Peyer's patch (tissue), 4 donors: ENCODE results near the gene MYRFL. TPM values are rescaled to one million over a fixed set of nuclear protein-coding genes. Genes with fewer than 3 reads are reported as not detected.
A peak's percentile ranks its signal among the peaks of the same experiment; 100 is the strongest.

Source experiments
- DNase-seq, 3 donors: peaks; one replicate each; pipeline ENCODE4 v3.0.0-alpha.2; 2017 to 2019
- H3K27ac ChIP-seq, 4 donors: fragments of 200-600 bp; sonication (generic); one replicate each; pipeline ENCODE4 v1.5.1; 2016 to 2019
- H3K27me3 ChIP-seq, 2 donors: fragments of 200-600 bp; sonication (generic); one replicate each; pipeline ENCODE4 v1.5.1; 2019
- H3K36me3 ChIP-seq, 3 donors: fragments of 200-600 bp; sonication (generic); one replicate each; pipeline ENCODE4 v1.5.1; 2016 to 2019
- H3K4me1 ChIP-seq, 4 donors: fragments of 200-600 bp; sonication (generic); one replicate each; pipeline ENCODE4 v1.5.1; 2016 to 2019
- H3K4me3 ChIP-seq, 4 donors: fragments of 200-600 bp; sonication (generic); 1 replicate in 3 of 4; 2 replicates in 1 of 4; pipeline ENCODE4 v1.5.1; 2016 to 2019; ENCODE audit warnings: mild to moderate bottlenecking in 1 of 4
- H3K9me3 ChIP-seq, 4 donors: fragments of 200-600 bp; sonication (generic); one replicate each; pipeline ENCODE4 v1.5.1; 2016 to 2019; ENCODE audit warnings: mild to moderate bottlenecking in 1 of 4
- POLR2A ChIP-seq, 2 donors: fragments of 450-650 bp; IDR thresholded peaks; one replicate each; pipeline ENCODE4 v1.5.1; 2017; ENCODE audit warnings: antibody characterized with exemption in 2 of 2, mild to moderate bottlenecking in 2 of 2, moderate library complexity in 2 of 2
- total RNA-seq, 4 donors: library from RNA; depleted of rRNA; stranded (reverse); fragments of >200 nt; gene quantifications; one replicate each; pipeline ENCODE4 v1.1.0, GENCODE V29; 2016
- TF ChIP-seq, protein P1 (sequence below), 6 experiments: fragments of 450-650 bp in 4 of 6; fragments of 200-600 bp in 2 of 6; sonication (generic) in 1 of 6; IDR thresholded peaks; one replicate each; pipeline ENCODE4 v1.5.1; 2017 to 2019; ENCODE audit warnings: antibody characterized with exemption in 6 of 6, mild to moderate bottlenecking in 3 of 6, moderate library complexity in 1 of 6

The MYRFL gene
- total RNA-seq, 4 donors from 2014 or later: 12.4 to 60.1 (median 54.5) TPM

DNA sequence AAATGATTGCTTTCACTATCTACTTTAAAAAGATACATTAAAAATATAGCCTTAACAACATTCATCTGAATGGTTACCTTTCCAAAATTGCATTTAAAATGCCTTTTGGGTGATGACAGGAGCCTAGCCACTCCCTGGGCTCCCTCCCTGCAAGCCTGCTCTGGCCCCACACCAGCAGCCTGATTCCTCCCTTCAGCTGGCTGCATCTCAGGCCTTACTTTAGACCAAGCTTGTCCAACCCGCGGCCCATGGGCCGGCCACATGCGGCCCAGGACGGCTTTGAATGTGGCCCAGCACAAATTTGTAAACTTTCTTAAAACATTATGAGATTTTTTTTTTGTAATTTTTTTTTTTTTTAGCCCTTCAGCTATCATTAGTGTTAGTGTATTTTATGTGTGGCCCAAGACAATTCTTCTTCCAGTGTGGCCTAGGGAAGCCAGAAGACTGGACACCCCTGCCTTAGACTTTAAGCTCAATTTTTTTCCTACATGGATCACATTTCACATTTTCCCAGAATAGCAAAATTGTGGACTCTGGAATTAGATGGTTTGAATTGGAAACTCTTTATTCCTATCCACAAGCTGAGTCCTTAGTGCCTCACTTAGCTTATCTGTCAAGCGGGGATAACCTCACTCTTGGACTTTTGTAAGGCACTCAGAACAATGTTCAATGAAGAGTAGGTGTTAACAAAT, 124.4 kb downstream of the MYRFL start:
- TF ChIP-seq, protein P1, sequence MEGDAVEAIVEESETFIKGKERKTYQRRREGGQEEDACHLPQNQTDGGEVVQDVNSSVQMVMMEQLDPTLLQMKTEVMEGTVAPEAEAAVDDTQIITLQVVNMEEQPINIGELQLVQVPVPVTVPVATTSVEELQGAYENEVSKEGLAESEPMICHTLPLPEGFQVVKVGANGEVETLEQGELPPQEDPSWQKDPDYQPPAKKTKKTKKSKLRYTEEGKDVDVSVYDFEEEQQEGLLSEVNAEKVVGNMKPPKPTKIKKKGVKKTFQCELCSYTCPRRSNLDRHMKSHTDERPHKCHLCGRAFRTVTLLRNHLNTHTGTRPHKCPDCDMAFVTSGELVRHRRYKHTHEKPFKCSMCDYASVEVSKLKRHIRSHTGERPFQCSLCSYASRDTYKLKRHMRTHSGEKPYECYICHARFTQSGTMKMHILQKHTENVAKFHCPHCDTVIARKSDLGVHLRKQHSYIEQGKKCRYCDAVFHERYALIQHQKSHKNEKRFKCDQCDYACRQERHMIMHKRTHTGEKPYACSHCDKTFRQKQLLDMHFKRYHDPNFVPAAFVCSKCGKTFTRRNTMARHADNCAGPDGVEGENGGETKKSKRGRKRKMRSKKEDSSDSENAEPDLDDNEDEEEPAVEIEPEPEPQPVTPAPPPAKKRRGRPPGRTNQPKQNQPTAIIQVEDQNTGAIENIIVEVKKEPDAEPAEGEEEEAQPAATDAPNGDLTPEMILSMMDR (IDR thresholded peaks at IDR 0.05): no peak
- no peak for TF ChIP-seq POLR2A (IDR thresholded peaks at IDR 0.05)
- H3K4me1 ChIP-seq: no peaks in the 10 kb centered on the region

DNA sequence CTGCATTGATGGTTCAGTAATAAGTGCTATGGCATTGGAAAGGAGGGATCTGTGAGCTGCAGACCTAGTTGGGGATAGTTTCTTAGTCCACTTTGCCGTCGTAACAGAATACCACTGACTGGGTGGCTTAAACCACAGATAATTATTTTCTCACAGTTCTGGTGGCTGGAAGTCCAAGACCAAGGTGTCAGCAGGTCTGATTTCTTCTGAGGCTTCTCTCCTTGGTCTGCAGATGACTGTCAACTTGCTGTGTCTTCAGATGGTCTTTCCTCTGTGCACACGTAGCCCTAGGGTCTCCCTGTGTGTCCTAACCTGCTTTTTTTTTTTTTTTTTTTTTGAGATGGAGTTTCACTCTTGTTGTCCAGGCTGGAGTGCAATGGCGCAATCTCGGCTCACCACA, 126.1 kb downstream of the MYRFL start:
- TF ChIP-seq, protein P1 (IDR thresholded peaks at IDR 0.05): no peak
- no peak for TF ChIP-seq POLR2A (IDR thresholded peaks at IDR 0.05)
- Histone ChIP-seq H3K27me3 (no peaks in the 10 kb centered on the region), H3K27ac (no peak overlapping the region), H3K4me3 (no peak overlapping the region), H3K36me3 (no peaks in the 10 kb centered on the region), H3K4me1 (no peaks in the 10 kb centered on the region), H3K9me3 (no peaks in the 10 kb centered on the region)
- DNase-seq: no peak

More for the DNA sequence above, 124.4 kb downstream of the MYRFL start:
- Histone ChIP-seq H3K27me3 (no peaks in the 10 kb centered on the region), H3K9me3 (no peaks in the 10 kb centered on the region), H3K36me3 (no peaks in the 10 kb centered on the region), H3K4me3 (no peak overlapping the region), H3K27ac (no peak overlapping the region)
- no peak for DNase-seq

DNA sequence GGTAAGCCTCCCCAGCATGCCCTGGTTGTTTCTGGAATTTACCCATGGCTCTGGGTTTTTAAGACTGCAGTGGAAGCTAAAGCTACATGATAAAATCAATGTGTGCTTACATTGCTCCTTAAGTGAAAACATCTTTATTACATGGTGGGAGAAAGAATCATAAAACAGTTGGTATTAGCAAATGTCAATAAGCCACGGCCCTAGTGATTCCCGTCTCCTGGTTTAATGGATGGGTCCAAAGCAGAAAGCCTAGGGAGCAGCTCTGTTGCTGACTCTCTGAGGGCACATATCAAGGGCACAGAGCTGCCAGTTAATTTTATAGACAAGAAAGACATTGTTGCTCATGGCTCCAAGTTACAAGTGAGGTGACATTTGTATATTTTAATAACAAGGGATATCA, 127.9 kb downstream of the MYRFL start:
- Histone ChIP-seq H3K4me1 (no peaks in the 10 kb centered on the region), H3K36me3 (no peaks in the 10 kb centered on the region), H3K27me3 (no peaks in the 10 kb centered on the region), H3K27ac (no peak overlapping the region), H3K9me3 (no peaks in the 10 kb centered on the region), H3K4me3 (no peak overlapping the region)
- DNase-seq: no peak
- TF ChIP-seq POLR2A (IDR thresholded peaks at IDR 0.05): no peak
- TF ChIP-seq, protein P1 (IDR thresholded peaks at IDR 0.05): no peak

DNA sequence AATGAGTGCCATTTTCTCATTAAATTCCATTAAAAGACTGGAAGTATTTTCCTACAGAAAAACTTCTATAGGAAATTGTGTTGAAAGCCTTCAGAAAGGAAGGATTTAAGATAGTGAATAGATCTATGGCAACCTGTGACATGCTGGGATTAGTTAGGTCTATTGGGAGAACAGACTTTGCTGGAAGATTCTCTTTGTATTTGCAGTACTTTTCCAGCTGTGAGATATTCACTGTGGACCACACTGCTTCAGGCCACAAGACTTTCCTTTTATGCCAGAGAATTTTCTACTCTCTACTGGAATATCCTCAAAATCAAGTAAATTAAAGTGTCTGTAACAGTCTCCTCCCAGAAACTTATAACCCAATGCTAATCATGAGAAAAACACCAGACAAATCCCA, 136.2 kb downstream of the MYRFL start:
- no peaks in the 10 kb centered on the region for H3K4me1 ChIP-seq
- H3K4me3 ChIP-seq: no peak overlapping the region

DNA sequence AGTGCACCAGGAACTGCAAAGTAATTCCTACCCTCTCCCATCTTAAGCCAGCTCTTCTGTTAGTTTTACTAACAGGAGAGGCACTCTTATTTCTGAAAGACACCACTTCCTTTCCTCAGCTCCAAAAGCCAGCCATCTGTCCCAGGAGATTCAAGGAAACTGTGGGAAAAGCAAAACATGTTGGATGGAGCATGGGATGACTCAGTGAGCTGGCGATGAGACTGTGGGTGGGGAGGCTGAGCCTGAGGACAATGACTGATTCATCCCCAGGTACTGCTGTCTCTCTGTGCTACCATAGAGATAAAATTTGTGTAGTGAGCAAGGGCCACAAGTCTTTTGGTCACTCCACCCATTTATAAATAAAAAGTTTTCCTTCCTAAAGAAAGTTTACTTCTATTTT, 141.4 kb downstream of the MYRFL start:
- no peaks in the 10 kb centered on the region for H3K9me3 ChIP-seq
- H3K36me3 ChIP-seq: no peaks in the 10 kb centered on the region
- no peaks in the 10 kb centered on the region for H3K4me1 ChIP-seq
- DNase-seq: peak in 1 of 3 donors; percentile 55
- TF ChIP-seq, protein P1 (IDR thresholded peaks at IDR 0.05): no peak
- TF ChIP-seq POLR2A (IDR thresholded peaks at IDR 0.05): no peak
- no peaks in the 10 kb centered on the region for H3K27me3 ChIP-seq
- no peak overlapping the region for H3K4me3 ChIP-seq
- H3K27ac ChIP-seq: no peak overlapping the region

More for the DNA sequence above, 136.2 kb downstream of the MYRFL start:
- Histone ChIP-seq H3K27me3 (no peaks in the 10 kb centered on the region), H3K27ac (no peak overlapping the region), H3K9me3 (no peaks in the 10 kb centered on the region), H3K36me3 (no peaks in the 10 kb centered on the region)
- TF ChIP-seq, protein P1 (IDR thresholded peaks at IDR 0.05): no peak
- TF ChIP-seq POLR2A (IDR thresholded peaks at IDR 0.05): no peak
- DNase-seq: no peak
